ENCODE data around the gene ZNF514. TPM values are rescaled to one million over a fixed set of nuclear protein-coding genes. Genes with fewer than 3 reads are reported as not detected.

ZNF514 gene
- 19.9 TPM for total RNA-seq
- long read RNA-seq, partial matches to known transcripts: 0 of 11 reads
- long read RNA-seq, other reads (novel, unspliced or antisense): 8 of 11 reads

- peak within 1 kb of the TSS; percentile 83 for H3K4me3 ChIP-seq
- peak; percentile 96 to 97 for ATAC-seq
- peak within 1 kb of the TSS; percentile 81 for H3K27ac ChIP-seq
- no peaks in the 10 kb centered on the region for H3K27me3 ChIP-seq (ENCODE audit: low read depth)
- DNase-seq: peak; percentile 90
- peaks cover 19% of the 10 kb centered on the region for H3K4me1 ChIP-seq
- H3K36me3 ChIP-seq: peaks cover 8% of the 10 kb centered on the region
- intact Hi-C loops (cut with DNase I): no loop called here
- H3K9me3 ChIP-seq: no peaks in the 10 kb centered on the region
- TF ChIP-seq CTCF (IDR thresholded peaks at IDR 0.05): no peak
These were observed at the start of gene ZNF514 for GRCh38 chr2:95159690-95160449. TSS of gene ZNF514 (minus strand) at chr2:95159848. CDS start at chr2:95153253, 6,595 bp downstream.

- H3K9me3 ChIP-seq: peaks cover 32% of the 10 kb centered on the region
- no peaks in the 10 kb centered on the region for H3K27me3 ChIP-seq (ENCODE audit: low read depth)
- H3K36me3 ChIP-seq: peaks cover 20% of the 10 kb centered on the region
- DNase-seq (no peak), ATAC-seq (no peak)
- intact Hi-C loops (cut with DNase I): no loop called here
- H3K4me3 ChIP-seq: peak overlapping the region; percentile 82
- peaks cover 17% of the 10 kb centered on the region for H3K4me1 ChIP-seq
- peak overlapping the region; percentile 91 for H3K27ac ChIP-seq
- no peak for TF ChIP-seq CTCF (IDR thresholded peaks at IDR 0.05)
These were observed 48.5 kb upstream of the ZNF514 start for GRCh38 chr2:95208106-95208505.

GRCh38 chr2:95207111-95207961 lies 47.7 kb upstream of the ZNF514 start, which contains the start of gene ZNF892:
TSS of gene ZNF892 (plus strand) at chr2:95207521. CDS start at chr2:95207816, 295 bp downstream.
- peak; percentile 44 for TF ChIP-seq CTCF (IDR thresholded peaks at IDR 0.05)
- Histone ChIP-seq H3K4me3 (peak within 1 kb of the TSS; percentile 82), H3K4me1 (peaks cover 17% of the 10 kb centered on the region), H3K9me3 (peaks cover 24% of the 10 kb centered on the region), H3K27ac (peak within 1 kb of the TSS; percentile 91), H3K27me3 (ENCODE audit: low read depth) (no peaks in the 10 kb centered on the region), H3K36me3 (peaks cover 14% of the 10 kb centered on the region)
- intact Hi-C loops (cut with DNase I): no loop called here
- DNase-seq (peak; percentile 95), ATAC-seq (peak; percentile 99)

- ATAC-seq (no peak), DNase-seq (no peak)
- Histone ChIP-seq H3K27me3 (ENCODE audit: low read depth) (no peaks in the 10 kb centered on the region), H3K27ac (no peak overlapping the region), H3K36me3 (peaks cover 1% of the 10 kb centered on the region), H3K4me3 (peak overlapping the region; percentile 82), H3K9me3 (peaks cover 12% of the 10 kb centered on the region), H3K4me1 (peaks cover 17% of the 10 kb centered on the region)
- intact Hi-C loops (cut with DNase I): no loop called here
- no peak for TF ChIP-seq CTCF (IDR thresholded peaks at IDR 0.05)
These were observed 46.4 kb upstream of the ZNF514 start for GRCh38 chr2:95206096-95206495.

GRCh38 chr2:95204396-95204795 lies 44.7 kb upstream of the ZNF514 start:
- Histone ChIP-seq H3K27me3 (ENCODE audit: low read depth) (no peaks in the 10 kb centered on the region), H3K36me3 (no peaks in the 10 kb centered on the region), H3K4me3 (no peak overlapping the region), H3K9me3 (peaks cover 3% of the 10 kb centered on the region), H3K4me1 (peaks cover 17% of the 10 kb centered on the region), H3K27ac (no peak overlapping the region)
- intact Hi-C loops (cut with DNase I): no loop called here
- no peak for TF ChIP-seq CTCF (IDR thresholded peaks at IDR 0.05)
- DNase-seq (no peak), ATAC-seq (no peak)

Measured in lower lobe of right lung (tissue), 2 donors.